ENCODE data around the gene ABI1.

GRCh38 chr10:26803849-26804248 is 56.9 kb downstream of the ABI1 start:
- TF ChIP-seq CTCF (IDR thresholded peaks at IDR 0.05; ENCODE audit: low read depth, low read length, missing input control) (no peak), TAF1 (conservative IDR thresholded peaks at IDR 0.05) (no peak), REST (IDR thresholded peaks at IDR 0.05) (no peak), MAX (IDR thresholded peaks at IDR 0.05) (no peak), RAD21 (IDR thresholded peaks at IDR 0.05) (no peak), ATF3 (IDR thresholded peaks at IDR 0.05) (no peak), GABPA (IDR thresholded peaks at IDR 0.05 in 1 of 2, conservative IDR thresholded peaks at IDR 0.05 in 1 of 2) (no peak), ZBTB33 (IDR thresholded peaks at IDR 0.05) (no peak)

Data from liver (tissue), 3 donors.